ENCODE measurements around the gene COX14.
"Not testable (repeated sequence)": the region's sequence is repeated elsewhere in the genome, so short reads cannot be mapped to it uniquely, and the experiment has no call there.

Gene COX14

GRCh38 chr12:50110762-50111351 is 1.2 kb upstream of the COX14 start:
- no peak for DNase-seq

DNA sequence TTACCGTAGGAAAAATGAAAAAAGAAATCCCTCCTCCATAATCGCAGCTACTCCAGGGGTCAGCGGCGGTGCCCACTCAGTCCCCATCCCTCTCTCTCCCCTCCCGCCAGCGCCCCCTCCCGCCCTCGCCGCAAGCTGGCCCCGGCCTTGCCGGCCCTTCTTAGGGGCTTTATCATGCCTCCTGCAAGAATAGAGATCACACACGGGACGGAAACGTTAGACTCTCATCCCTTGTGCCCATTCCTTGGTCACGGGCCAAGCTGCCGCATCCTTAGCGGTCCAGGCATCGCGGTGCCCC is 692 bp upstream of the COX14 start:
- no peak for DNase-seq

- DNase-seq, result no peak
Measured at GRCh38 chr12:50112456-50113218, 601 bp downstream of the COX14 start.

DNA sequence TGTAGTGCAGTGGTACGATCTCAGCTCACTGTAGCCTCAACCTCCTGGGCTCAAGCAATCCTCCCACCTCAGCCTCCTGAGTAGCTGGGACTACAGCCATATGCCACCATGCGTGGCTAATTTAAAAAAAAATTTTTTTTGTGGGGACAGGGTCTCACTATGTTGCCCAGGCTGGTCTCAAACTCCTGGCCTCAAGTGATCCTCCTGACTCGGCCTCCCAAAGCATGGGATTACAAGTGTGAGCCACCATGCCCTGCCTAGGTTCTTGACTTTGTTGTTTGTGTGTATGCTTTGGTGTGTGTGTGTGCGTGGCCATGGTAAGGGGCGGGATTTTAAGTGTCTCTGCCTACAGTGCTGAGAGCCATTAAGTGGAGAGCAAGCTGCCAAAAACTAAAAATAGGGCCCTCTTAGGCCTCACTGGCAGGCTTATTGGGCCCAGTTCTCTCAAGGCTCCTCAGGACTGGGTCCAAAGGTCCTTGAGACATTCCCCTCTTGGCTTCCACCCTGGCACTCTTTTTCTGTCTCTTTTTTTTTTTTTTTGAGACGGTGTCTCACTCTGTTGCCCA is 5.1 kb downstream of the COX14 start:
- DNase-seq, result no peak

DNA sequence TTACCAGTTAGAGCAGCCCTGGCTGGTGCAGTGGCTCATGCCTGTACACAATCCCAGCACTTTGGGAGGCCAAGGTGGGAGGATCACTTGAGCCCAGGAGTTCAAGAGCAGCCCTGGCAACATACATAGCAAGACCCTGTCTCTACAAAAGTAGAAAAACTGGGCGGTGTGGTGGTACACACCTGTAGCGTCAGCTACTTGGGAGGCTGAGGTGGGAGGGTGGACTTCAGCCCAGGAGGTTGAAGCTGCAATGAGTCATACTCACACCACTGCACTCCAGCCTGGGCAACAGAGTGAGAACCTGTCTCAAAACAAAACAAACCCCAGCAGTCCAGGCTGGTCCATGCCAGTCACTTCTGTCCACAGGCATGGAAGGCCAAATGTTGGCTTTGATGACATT is 7.4 kb downstream of the COX14 start:
- no peak for DNase-seq

DNA sequence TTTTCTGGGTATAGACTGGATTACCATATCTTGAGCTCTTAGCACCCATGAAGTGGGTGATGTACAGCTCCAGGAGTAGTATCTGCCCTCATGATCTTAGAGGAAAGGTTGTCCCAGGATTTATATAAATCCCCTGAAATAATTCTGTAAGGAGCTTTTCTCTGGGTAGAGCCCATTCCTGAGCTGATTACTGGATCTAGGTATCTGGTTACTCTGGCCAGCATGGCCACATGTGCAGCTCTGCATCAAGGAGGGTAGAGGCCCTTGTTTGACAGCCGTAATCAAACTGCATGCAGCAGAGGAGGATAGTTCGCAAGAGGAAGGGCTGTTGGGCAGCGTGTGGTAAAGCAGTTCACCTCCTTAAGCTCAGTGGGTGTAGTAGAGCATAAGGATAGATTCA is 8.5 kb downstream of the COX14 start:
- no peak for DNase-seq

DNA sequence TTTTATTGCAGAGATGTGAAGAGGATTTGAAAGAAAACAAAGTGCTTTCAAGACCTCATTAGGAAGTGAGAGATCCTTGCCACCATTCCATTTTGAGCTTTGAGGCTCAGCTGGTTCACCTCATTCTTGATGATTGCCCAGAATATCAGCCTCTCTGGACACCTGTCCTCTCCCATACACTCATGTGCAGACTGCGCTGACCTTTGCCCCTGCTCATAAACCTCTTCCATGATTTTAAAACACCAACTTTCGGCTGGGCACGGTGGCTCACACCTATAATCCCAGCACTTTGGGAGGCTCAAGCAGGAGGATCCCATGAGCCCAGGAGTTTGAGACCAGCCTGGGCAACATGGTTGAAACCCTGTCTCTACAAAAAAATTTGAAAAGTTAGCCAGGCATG is 8.9 kb downstream of the COX14 start:
- DNase-seq, result no peak

DNA sequence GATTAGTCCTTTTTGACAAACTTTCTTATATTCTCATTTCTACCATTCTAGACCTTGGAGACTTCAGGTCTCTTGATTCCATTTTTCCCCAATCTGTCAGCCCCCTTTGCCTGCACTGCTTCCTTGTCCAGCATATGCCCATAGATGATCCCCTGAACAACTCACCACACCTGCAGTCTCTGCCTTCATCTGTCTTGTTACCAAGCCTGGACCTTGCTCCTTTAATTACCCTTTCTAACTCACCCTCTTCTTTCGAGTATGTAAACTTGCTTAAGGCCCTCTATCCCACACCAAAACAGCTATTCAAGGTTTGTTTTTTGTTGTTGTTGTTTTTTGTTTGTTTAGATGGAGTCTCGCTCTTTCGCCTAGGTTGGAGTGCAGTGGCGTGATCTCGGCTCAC is 9.6 kb downstream of the COX14 start:
- no peak for DNase-seq

DNA sequence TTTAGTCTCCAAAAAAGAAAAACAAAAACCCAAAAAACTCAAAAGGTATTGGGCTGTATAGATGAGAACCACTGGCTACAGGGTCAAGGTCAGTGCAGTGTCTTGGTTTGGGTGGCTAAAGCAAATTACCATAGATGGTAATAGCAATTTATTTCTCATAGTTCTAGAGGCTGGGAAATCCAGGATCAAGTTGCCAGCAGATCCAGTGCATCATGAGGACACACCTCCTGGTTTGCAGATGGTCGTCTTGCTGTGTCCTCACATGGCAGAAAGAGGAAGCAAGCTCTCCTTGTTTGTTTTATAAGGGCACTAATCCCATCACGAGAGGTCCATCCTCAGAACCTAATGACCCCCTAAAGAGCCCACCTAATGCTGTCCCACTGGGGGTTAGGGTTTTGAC is 11.2 kb downstream of the COX14 start:
- no peak for DNase-seq

GRCh38 chr12:50127546-50127945 is 15.5 kb downstream of the COX14 start:
- no peak for DNase-seq

DNA sequence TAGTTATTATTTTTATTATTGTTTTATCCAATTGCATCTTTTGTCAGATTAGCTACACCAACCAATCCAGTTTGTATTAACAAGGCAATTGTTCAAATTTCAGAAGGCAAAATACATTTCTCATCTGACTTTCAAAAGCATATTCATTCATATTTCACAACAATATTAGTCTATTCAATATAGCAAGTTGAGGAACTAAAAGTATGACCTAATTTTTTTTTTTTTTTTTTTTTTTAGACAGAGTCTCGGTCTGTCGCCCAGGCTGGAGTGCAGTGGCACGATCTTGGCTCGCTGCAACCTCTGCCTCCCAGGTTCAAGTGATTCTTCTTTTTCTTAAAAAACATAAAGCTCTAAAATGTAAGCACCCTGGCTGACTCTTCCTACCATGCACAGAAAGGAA is 17.3 kb downstream of the COX14 start:
- no peak for DNase-seq

DNA sequence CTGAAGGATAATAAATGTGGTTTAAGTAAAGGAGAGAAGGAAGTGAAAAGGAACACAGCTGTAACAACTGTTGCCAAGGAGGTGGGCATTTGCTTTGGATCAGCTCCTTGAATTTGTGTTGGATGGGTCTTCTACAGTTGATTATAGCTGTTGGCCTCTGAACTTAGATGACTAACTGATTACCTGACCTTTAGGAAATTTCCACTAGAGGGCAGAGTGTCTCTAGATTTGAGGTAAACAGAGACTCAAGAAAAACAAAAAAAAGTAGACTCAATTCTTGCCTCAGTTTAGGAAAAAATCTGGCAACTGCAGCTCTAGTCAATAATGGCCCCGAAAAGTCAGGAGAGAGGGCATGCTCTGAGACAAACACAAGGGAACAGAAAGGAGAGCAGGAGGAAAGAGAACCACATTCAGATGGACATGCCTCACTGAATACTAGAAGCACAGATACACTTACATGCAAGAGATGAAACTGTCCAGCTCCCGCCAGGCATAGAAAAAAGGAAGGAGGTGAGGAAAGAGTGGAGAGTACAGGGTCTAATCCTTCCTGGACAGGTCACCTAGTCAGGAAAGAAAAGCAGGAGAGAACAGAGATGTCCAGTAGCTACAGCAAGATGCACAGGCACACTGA is 20.6 kb downstream of the COX14 start:
- no peak for DNase-seq

DNA sequence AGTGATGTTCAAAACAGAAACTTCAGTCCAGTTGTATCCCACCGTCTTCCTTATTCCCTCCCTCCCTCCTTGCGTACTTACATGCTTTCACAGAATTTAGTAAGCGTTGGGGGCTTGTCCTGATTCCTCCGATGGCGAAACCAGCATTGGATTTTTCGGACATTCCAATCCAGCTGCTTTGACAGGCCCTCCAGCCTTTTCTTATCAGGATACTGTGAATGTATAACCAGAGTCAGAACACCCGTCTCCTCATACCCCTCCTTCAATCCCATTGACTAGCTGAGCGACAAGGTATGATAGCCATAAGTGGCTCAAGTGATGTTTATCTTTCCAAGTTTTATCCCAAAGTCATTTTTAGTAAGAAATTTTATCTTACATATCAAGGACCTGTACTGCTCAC is 31.0 kb downstream of the COX14 start:
- DNase-seq, result no peak

GRCh38 chr12:50145439-50145838 is 33.4 kb downstream of the COX14 start:
- DNase-seq, result no peak

DNA sequence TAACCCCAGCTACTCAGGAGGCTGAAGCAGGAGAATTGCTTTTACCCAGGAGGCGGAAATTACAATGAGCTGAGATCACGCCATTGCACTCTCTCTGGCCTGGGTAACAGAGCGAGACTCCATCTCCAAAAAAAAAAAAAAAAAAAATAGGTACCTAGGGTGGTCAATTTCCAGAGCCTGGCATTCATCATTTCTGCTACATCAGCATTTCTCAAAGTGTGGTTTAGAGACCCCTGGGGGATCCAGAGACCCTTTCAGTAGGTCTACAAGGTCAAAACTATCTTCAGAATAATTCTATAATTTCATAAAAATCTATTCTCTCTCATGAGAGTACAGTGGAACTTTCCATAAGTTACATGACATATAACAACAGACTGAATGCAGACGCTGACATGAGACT is 35.2 kb downstream of the COX14 start:
- no peak for DNase-seq

- DNase-seq, result not testable (repeated sequence)
Measured at GRCh38 chr12:50148011-50148410, 36.0 kb downstream of the COX14 start.

DNA sequence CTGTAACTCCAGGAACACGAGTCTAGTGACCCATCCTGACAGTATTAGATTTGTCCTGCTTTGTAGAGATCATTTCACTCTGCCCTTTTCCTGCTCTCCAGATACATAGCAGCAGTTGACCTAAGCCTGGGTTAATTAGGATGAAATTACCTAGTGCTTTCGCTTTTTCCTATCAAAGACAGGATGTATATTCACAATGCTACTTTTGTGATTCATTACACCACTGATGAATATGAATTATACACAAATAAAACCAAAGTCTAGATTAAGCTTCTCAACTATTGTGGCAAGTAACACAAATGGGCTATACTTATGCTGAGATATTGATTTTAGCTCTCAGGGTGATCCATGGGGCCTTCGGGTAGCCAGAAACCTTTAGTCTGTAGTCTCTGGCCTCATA is 37.3 kb downstream of the COX14 start:
- no peak for DNase-seq

- no peak for DNase-seq
Measured at GRCh38 chr12:50151047-50151687, 39.1 kb downstream of the COX14 start.

- DNase-seq, result not testable (repeated sequence)
Measured at GRCh38 chr12:50154947-50155346, 42.9 kb downstream of the COX14 start.

- no peak for DNase-seq
Measured at GRCh38 chr12:50156641-50157040, 44.6 kb downstream of the COX14 start.

GRCh38 chr12:50157259-50157658 is 45.2 kb downstream of the COX14 start:
- no peak for DNase-seq

DNA sequence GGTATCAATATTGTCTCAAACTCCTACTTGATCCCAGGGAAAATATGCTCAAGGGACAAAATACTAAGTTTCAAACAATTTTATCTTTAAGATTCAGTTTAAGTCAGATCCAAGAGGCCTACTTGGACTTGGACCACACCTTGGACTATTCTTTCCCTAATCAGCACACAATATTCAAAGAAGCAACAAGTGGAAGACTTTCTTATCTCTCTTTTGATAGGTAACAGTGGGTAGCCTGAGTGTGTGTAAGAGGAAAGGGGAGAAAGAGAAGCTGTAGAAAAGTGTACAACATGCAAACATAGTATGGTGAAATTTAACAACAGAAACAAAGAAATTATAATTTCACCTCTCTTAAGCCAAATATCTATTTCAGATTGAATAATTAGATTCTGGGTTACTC is 48.6 kb downstream of the COX14 start:
- DNase-seq, result no peak

GRCh38 chr12:50162230-50162629 is 50.2 kb downstream of the COX14 start:
- DNase-seq, result no peak

DNA sequence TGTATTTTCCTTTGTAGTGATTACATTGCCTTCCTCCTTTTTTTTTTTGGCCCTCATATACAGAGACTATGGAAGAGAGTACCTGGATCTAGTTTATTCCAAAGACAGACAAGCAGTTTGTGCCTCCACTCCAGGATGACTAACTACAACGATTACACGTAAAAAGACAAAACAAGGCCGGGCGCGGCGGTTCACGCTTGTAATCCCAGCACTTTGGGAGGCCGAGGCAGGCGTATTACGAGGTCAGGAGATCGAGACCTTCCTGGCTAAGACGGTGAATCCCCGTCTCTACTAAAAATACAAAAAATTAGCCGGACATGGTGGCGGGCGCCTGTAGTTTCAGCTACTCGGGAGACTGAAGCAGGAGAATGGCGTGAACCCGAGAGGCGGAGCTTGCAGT is 52.9 kb downstream of the COX14 start:
- no peak for DNase-seq

All from right forelimb (tissue), 1 donor.